Astrocyte of the cerebellum (primary cell): ENCODE data around the gene ASS1.

Experiments used
- DNase-seq: peaks from one replicate; pipeline ENCODE4 v3.0.0-alpha.2; 2011; ENCODE audit warnings: low read depth
- H3K4me3 ChIP-seq: 2 replicates; pipeline ENCODE4 v1.5.1; 2011; ENCODE audit warnings: mild to moderate bottlenecking, low read depth, low read length, moderate library complexity
- in situ Hi-C: cut with HindIII; loops from 2 replicates; pipeline ENCODE4 v1.10.0; 2017; ENCODE audit warnings: low sequenced_read_pairs
- TF ChIP-seq, protein P1 (sequence below): IDR thresholded peaks from 2 replicates; pipeline ENCODE4 v1.5.1; 2012; ENCODE audit warnings: low read length, low read depth, moderate library complexity, mild to moderate bottlenecking; ENCODE audit errors: missing control alignments

ASS1 gene

DNA sequence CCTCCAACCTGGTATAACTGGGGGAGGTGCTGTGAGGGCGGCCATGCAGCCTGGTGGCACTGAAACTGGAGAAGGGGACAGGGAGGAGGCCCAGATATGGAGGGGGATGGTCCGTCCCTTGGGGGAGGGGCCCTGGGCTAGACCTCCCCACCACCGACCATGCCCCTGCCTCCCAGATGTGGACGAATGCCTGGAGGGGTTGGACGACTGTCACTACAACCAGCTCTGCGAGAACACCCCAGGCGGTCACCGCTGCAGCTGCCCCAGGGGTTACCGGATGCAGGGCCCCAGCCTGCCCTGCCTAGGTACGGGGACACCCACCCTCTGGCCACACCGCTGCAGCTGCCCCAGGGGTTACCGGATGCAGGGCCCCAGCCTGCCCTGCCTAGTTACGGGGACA lies 15.4 kb upstream of the ASS1 start:
- in situ Hi-C loops, result no loop called here
- DNase-seq, result no peak
- H3K4me3 ChIP-seq, result no peak overlapping the region
- TF ChIP-seq, protein P1, sequence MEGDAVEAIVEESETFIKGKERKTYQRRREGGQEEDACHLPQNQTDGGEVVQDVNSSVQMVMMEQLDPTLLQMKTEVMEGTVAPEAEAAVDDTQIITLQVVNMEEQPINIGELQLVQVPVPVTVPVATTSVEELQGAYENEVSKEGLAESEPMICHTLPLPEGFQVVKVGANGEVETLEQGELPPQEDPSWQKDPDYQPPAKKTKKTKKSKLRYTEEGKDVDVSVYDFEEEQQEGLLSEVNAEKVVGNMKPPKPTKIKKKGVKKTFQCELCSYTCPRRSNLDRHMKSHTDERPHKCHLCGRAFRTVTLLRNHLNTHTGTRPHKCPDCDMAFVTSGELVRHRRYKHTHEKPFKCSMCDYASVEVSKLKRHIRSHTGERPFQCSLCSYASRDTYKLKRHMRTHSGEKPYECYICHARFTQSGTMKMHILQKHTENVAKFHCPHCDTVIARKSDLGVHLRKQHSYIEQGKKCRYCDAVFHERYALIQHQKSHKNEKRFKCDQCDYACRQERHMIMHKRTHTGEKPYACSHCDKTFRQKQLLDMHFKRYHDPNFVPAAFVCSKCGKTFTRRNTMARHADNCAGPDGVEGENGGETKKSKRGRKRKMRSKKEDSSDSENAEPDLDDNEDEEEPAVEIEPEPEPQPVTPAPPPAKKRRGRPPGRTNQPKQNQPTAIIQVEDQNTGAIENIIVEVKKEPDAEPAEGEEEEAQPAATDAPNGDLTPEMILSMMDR, result no peak

DNA sequence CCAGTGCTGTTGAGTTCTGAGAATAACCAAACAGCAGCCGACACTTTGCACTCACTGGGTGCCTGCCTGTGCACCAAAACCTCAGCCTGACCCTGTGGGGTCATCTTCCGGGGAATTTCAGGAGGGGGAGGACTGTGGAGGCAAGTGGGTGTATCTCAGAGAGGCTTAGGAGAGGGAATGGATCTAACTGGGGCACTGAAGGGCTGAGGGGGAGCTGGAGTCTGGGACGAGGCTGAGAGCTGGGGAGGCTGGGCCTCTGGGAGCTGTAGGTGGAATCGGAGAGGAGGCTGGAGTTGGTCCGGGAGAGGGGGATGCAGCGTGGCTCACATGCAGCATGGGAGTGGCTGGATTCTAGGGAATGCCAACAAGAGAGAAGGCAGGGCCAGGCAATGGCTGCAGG lies 14.9 kb upstream of the ASS1 start:
- in situ Hi-C loops, result no loop called here
- no peak overlapping the region for H3K4me3 ChIP-seq
- DNase-seq, result no peak
- TF ChIP-seq, protein P1, result no peak

DNA sequence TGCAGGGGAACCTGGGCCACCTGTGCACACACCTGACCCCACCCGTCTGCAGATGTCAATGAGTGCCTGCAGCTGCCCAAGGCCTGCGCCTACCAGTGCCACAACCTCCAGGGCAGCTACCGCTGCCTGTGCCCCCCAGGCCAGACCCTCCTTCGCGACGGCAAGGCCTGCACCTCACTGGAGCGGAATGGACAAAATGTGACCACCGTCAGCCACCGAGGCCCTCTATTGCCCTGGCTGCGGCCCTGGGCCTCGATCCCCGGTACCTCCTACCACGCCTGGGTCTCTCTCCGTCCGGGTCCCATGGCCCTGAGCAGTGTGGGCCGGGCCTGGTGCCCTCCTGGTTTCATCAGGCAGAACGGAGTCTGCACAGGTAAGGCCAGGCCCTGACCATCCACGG lies 14.5 kb upstream of the ASS1 start:
- TF ChIP-seq, protein P1, result no peak
- DNase-seq, result no peak
- no peak overlapping the region for H3K4me3 ChIP-seq
- in situ Hi-C loops, result no loop called here

DNA sequence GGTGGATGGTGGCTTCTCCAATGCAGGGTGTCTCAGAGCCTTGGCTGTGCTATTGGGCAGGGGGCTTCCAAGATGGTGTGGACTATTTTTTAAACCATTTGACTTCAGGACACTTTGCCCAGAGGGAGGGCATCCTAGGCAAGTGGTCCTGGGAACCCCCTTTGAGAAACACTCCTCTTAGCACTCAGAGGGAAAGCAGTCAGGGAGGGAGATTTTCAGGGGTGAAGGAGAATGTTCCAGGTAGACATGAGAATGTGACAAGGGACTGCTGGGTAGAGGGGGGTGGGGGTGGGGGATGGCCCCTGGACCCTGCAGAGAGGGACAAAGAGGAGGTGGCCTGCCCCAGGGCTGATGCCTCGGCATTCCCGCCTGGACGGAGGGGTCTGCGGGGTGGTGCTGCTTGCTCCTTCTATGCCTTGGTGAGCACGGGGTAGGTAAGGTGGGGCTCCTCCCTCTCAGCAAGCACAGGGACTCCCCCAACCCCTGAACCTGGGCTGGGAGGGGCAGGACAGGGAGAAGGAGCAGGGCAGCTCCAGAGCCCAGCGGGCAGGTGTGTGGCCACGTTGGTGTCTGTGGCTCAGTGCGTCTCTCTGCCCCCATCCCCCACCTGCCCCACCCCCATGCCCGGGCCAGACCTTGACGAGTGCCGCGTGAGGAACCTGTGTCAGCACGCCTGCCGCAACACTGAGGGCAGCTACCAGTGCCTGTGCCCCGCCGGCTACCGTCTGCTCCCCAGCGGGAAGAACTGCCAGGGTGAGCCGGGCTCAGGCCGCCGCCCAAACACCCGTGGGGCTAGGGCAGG lies 13.8 kb upstream of the ASS1 start:
- in situ Hi-C loops, result no loop called here
- no peak for DNase-seq
- TF ChIP-seq, protein P1, result no peak
- H3K4me3 ChIP-seq, result no peak overlapping the region

DNA sequence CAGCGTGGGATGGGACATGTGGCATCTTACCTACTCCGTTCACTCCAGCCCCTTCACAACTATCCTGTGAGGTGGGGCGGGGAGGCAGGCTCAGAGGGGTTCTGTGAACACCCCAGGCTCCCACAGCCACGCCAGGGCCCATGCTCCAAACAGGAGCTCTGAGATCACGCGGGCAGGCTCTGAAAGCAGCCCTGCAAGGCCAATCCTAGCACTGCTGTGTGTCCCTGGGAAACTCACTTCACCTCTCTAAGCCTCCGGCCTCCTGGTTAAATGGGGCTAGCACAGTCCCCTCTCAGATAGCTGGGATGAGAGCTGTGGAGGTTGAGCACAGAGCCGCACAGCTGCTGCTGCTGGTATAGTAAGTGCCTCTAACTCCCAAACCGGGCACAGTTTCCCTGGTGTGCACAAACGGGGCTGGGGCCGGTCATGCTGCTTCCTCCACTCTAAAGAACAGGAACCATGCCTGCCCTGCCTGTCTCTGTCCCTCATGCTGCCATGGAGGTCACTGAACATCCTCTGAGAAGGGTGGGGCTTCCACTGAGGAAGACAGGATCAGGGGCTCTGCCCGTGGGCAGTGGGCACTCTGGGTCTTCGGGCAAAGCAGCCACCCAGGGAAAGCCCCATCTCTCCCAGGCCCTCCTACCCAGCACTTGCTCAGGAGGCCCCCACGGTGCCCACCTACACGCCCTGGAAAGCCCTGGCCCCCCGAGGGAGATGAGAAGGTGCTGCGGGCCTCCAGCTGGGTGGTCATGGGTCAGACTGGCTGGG lies 13.0 kb upstream of the ASS1 start:
- in situ Hi-C loops, result no loop called here
- no peak for DNase-seq

DNA sequence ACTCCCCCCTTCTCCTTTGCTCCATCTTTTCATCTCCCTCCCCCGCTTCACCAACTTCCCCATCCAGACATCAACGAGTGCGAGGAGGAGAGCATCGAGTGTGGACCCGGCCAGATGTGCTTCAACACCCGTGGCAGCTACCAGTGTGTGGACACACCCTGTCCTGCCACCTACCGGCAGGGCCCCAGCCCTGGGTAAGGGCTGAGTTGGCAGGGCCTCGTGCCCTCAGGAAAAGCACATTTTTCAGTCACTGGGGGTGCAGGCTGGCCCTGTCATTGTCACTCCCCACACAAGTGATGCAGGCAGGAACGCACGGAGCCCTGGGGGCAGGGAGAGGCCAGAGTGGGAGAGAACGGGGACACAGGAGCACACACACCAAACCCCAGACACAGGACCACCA lies 12.4 kb upstream of the ASS1 start:
- TF ChIP-seq, protein P1, result no peak
- H3K4me3 ChIP-seq, result no peak overlapping the region
- no peak for DNase-seq
- in situ Hi-C loops, result no loop called here

More for the DNA sequence above, 13.0 kb upstream of the ASS1 start:
- no peak overlapping the region for H3K4me3 ChIP-seq
- TF ChIP-seq, protein P1, result no peak
